Measurements from ENCODE around the gene TEX101.
A peak's percentile ranks its signal among the peaks of the same experiment; 100 is the strongest.

Gene TEX101

GRCh38 chr19:43445426-43445825 lies 30.7 kb downstream of the TEX101 start:
- no peak for DNase-seq

GRCh38 chr19:43446746-43447489 lies 32.2 kb downstream of the TEX101 start:
- DNase-seq: peak in 51 of 56 donors; percentile 12 to 86 (median 54)

- DNase-seq: no peak
Measured at GRCh38 chr19:43447655-43448054, 33.0 kb downstream of the TEX101 start.

- DNase-seq: no peak
Measured at GRCh38 chr19:43450545-43450997, 35.9 kb downstream of the TEX101 start.

DNA sequence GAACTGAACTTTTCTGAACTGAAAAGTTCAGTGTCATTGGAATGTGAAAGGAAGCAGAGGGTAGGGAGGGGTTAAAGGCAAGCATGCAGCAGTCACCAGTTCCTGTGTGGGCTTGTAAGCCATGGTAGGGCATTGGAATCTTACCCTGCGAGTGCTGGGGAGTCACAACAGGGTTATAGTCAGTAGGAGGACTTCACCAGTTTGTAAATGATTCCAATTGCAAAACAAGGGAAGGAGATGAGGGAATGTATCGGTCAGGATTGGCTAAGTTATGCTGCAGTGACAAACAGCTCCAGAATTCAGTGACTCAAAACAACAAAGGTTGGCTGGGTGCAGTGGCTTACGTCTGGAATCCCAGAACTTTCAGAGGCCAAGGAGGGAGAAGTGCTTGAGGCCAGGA lies 37.9 kb downstream of the TEX101 start:
- no peak for DNase-seq

GRCh38 chr19:43454031-43454430 lies 39.3 kb downstream of the TEX101 start:
- no peak for DNase-seq

DNA sequence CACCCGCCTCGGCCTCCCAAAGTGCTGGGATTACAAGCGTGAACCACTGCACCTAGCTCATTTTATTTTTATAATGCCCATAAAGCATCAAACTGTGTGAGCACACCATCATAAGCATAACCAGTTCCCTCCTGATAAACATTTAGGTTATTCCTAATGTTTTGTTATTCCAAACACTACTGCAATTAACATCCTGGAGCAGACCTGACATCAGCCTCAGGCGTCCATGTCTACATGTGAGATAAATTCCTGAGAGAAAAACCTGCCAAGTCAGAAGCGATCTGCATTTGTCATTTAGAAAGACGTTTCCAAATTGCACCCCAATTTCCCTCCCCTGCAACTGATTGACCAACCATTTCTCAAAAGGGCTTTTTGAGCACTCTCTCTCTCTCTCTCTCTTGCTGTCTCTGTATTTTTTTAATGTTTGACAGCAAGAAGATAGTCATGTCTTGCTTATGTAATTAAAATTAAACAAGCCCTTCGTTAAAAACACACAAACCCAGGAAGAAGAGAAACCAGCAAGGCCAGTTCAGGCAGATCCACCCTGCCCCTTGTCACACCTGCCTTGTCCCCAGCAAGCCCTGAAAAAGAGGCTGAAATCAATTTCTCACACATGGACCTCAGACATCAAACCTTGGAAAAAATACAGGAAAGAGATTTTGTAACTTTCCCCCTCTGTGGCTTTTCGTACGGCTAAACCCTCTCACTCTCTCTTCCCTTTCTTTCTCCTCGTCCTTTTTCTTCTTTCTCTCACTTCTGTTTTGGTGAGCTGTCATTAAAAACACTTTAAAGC lies 40.8 kb downstream of the TEX101 start:
- no peak for DNase-seq

GRCh38 chr19:43457809-43458208 lies 43.1 kb downstream of the TEX101 start:
- no peak for DNase-seq

- no peak for DNase-seq
Measured at GRCh38 chr19:43460362-43461016, 45.8 kb downstream of the TEX101 start.

DNA sequence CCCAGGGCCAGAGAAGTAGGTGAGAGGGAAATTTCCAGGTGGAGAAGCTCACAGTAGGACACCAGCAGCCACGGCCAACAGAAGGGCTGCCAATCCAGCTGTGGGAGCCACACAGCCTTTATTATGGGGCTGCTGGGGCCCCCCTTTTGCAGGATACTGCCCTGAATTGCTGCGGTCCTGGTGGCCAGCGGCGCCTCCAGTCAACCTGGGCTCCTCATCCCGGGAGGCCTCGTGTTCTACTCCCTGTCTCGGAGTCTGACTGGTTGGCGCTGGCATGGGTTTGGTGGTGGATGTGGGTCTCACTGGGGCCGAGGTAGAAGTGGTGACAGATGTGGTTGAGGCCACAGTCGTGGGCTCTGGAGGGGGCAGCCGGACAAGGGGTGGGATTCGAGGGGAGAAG lies 46.6 kb downstream of the TEX101 start:
- DNase-seq: no peak

GRCh38 chr19:43462383-43462782 lies 47.7 kb downstream of the TEX101 start:
- no peak for DNase-seq

DNA sequence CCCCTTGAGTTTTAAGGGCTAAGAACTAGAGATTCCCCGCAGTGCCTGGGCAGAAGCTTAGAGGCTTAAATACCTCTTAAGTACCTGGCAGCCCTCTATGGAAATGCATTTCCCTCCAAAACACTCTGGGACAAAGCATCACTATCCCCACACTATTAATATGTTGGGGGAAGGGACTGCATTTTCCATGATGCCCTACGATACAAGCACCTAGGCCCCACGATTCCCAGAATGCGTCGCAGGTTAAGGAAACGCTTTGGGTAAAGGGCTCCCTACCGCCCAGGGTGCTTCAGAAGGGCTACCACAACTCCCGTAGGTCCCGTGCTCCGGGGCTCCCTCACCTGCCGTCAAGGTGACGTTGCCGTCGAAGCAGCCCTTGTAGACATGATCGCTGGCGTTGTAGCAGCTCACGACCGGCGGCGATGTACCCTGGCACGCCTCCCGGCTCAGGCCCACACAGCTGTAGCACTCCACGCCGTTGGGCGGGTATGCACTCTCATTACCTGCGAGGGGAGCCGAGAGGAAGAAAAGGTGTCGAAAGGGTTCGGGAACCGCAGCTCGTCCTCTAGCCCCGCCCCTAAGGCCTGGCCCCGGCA lies 48.2 kb downstream of the TEX101 start:
- no peak for DNase-seq

DNA sequence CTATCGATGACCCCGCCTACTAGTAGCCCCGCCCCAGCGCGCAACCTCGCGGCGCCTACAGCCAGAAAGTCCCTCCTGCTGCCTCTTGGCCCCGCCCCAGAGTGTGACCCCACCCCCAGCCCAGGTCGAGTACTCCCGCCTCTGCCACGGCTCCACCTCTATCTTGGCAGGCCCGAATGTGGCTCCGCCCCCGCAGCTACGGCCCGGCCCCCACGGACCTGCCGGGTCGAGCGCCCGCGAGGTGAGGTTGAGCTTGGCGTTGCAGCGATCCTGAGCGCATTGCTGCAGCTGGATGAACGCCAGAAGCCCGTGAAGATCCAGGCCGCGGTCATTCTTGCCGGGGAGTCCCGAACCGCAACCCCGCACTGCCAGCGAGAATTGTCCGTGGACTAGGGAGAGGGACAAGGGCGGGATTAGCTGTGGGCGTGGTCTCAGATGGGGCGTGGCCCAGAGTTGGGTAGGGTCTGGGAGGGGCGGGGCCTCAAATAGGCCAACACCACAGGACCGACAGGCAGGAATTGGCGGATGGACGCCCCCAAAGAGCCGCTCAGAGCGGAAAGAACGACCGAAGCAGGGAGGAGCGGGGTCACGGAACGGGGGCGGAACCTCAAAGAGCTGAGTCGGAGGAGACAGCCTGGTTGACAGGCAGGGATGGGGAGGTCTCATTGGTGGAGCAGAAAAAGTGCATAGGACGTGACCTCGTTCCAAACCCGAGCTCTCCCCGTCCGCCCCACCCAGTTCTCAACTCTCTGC lies 48.9 kb downstream of the TEX101 start:
- DNase-seq: peak; percentile 38 to 95 (median 84)

GRCh38 chr19:43464134-43464775 lies 49.6 kb downstream of the TEX101 start:
- DNase-seq: peak in 45 of 56 donors; percentile 9 to 87 (median 62)

DNA sequence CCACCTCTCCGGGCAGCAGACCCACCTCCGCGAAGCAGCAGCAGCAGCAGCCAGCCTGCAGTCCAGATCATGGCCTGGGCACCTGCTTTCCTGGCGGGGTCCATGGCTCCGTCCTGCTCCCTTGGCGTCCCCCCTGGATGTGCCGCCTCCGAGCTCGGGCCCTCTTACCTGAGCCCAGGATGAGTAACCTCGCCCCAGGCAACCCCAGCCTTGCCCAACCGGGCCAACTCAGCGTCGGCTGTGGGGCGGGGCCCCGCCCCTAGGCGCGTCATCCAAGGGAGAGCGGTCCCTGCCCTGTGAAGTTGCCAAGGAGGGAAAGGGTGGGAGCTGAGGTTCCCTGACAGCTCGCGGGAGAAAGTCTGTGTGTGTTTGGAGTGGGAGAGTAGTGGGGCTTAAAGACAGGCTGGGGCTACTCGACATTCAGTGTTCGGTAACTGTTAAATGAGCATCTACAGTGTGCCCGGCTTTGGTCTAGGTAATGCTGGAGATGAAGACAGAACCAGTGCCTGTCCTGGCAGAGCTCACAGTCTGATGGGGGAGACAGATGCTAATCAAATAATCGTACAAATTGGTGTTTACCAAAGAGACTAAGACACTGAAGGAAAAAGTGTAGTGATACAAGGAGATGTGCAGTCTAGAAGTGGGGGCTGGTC lies 50.9 kb downstream of the TEX101 start, which contains the start of gene LYPD3:
TSS of gene LYPD3 (minus strand) at position 141 of the 653 bp plus-strand sequence. CDS start at position 104, 37 bp downstream.
- DNase-seq: no peak

- DNase-seq: no peak
Measured at GRCh38 chr19:43466793-43467192, 52.1 kb downstream of the TEX101 start.

DNA sequence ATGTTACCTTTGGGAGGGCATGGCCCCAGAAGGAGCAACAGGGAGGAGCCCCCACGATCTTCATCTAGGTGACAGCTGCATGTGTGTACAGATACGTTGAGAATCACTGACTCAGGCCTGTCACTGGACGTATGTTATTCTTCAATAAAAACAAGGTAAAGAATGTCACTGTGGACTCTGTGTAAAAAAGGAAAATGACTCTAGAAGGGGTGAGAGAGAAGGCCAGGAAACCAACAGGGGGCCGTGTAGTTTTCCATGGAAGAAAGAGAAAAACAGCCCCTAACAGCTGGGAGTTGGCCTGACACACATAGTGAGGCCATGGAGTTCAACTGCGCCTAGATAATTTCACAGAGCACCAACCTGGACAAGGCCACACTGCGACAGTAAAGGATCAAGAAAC lies 52.6 kb downstream of the TEX101 start:
- no peak for DNase-seq

DNA sequence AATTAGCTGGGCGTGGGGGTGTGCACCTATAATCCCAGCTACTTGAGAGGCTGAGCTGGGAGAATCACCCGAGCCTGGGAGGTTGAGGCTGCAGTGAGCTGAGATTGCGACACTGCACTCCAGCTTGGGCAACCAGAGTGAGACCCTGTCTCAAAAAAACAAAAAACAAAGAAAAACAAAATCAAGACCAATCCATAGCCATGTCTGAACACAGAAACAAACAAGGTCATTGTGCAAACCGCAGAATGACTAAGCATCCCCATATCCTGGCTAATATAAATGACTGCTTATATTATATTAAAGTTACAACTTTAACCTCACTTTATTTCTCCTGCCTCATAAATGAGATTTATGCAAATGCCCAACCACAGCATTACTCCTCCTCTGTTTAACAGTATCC lies 53.0 kb downstream of the TEX101 start:
- DNase-seq: no peak

Data from nucleus accumbens (tissue), 56 donors.